NCI-H82 (cell line): ENCODE measurements around the gene TRABD2A.
A peak's percentile ranks its signal among the peaks of the same experiment; 100 is the strongest.

Experiments
- DNase-seq: peaks from one replicate; lab custom pipeline; 2025; lab: John Stamatoyannopoulos, UW

TRABD2A gene

GRCh38 chr2:84849271-84849952 is 31.5 kb downstream of the TRABD2A start:
- DNase-seq: no peak

GRCh38 chr2:84847326-84848050 is 33.4 kb downstream of the TRABD2A start:
- DNase-seq: no peak

GRCh38 chr2:84846741-84847142 is 34.1 kb downstream of the TRABD2A start:
- DNase-seq: no peak

- peak; percentile 83 for DNase-seq
Observed at GRCh38 chr2:84846041-84846663, 34.7 kb downstream of the TRABD2A start.

- no peak for DNase-seq
Observed at GRCh38 chr2:84844141-84844540, 36.7 kb downstream of the TRABD2A start.

- no peak for DNase-seq
Observed at GRCh38 chr2:84841577-84841976, 39.3 kb downstream of the TRABD2A start.

- no peak for DNase-seq
Observed at GRCh38 chr2:84840306-84840705, 40.6 kb downstream of the TRABD2A start.

DNA sequence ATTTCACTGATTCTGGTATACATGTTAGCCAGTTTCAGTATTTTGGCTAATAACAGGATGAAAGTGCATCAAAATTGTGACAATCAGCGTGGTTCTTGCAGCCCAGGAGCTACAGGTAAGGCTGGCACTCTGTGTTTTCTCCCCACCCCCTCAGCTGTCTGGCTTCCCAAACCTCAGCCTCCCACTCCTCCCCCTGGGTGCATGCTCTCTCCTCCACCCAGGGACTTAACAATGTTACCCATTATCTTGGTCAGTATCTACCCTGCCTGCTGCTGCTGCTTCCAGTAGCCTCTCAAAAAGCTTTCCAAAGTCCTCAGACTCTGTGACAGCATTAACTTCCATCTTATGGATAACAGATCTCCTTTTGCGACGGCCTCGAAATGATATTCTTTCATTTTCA is 41.0 kb downstream of the TRABD2A start:
- no peak for DNase-seq

- no peak for DNase-seq
Observed at GRCh38 chr2:84838434-84839145, 42.3 kb downstream of the TRABD2A start.

GRCh38 chr2:84836215-84836614 is 44.7 kb downstream of the TRABD2A start:
- DNase-seq: no peak

DNA sequence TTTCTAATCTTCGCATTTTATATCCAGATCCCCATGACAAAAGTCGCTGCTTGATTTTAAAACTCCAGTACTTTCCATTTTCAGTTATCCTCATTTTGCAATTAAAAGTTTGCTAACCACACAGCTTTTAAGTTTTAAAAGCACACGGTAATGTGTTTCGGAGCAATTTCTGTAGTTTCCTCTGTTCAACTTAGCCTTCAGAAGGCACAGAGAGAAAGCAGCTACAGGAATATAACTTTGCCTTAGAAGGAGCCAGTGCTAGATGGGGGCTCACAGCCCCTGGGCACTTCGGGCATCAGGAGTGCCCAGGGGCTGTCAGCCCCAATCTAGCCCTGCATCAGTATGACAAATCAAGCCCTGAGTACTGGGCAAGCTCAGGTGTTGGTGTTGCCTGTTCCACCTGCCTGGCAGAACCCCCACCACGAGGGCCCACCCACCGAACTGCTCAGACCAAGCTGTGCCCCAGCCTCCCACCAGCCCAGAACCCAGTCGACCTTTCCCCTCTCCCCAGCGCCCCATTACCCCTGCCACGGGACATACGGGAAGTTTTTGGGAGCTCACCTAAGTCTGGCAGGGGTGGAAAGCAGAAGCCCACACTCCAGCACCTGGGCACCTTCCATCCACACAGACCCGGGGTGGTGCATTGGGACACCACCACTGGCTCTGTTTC is 47.3 kb downstream of the TRABD2A start:
- no peak for DNase-seq

DNA sequence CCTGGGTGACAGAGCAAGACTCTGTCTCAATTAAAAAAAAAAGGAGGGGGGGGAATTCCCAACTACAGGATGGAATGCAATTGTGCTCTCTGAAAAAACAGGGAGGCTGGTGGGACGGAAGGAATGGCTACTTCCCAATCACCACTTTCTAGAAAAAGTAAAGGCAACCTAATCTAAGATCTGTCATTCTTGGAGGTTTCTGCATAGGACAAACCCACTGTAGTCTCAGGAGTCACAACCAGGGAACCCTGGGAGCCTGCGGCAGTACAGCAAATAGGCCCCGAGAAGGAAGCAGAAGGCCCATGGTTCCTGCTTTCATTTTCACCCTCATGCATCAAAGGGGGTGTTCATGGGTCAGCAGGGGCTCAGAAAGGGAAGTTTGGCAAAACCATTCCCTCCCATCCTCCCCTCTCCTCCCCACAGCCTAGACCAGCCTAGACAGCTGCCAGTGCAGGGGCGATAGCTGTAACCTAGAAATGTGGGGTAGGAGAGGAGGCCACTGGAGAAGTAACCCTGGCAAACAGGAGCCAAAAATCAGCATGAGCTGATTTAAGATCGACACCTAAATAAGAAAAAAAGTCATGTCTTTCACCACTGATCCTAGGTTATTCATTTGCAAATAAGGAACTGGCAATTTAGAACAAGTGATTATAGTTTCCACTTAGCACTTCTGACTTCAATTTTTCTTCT is 48.0 kb downstream of the TRABD2A start:
- DNase-seq: no peak

DNA sequence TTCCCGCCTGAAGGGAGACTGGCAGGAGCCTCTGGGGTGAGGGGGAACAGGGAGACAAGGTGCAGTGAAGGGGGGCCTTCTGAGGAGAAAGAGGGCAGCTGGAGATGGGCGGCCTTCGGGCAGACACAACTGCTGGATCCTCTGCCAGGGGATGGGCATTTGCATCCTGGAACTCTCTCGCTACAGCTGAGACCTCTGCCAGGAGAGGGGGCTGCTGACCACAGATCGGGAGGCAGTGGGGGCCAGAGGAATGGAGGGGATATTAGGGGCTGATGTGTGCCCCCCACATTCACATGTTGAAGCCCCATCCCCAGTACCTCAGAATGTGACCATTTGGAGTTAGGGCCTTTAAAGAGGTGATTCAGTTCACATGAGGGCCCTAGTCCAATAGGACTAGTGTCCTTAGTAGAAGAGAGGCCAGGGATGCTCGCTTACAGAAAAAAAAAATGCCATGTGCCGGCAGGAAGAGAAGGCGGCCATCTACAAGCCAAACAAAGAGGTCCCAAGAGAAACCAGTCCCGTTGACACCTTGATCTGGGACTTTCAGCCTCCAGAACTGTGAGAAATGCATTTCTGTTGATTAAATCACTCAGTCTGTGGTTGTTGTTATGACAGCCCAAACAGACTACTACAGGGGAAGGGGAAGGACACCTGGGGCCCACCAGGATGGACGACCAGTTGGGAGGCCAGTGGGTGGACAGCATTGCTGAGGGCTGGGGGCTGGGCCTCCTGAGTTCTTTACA is 50.0 kb downstream of the TRABD2A start:
- DNase-seq: no peak

DNA sequence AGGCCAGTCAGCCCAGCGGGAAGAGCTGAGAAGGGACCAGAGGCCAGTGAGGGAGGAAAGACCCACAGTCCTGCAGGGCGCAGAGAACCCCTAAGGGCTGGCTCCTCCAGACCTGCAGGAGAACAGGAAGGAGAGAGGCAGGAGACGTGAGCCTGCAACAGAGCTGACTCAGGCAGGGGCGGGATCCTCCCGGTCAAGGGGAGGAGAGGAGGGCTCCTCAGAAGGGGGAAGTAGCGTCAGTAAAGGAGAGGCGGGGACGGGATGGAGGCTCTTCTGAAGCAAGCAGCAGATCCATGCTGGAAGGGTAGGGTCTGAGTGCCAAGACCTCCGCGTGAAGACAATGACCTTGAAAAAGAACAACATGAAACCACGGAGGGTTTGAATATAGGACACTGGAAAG is 50.8 kb downstream of the TRABD2A start:
- DNase-seq: no peak

DNA sequence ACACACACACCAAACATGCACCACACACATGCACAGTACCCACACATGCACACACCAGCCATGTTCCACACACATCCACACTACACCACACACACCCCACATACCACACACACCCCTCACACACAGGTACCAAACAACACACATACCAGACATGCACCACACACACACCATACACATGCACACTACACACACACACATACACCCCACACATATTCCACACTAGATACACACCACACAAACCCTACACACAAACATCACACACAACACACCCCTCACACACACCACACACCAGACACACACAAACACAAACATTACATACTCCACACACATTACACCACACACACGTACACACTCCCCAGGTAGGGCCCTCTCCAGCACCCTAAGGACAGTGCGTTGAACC is 51.2 kb downstream of the TRABD2A start:
- DNase-seq: no peak

GRCh38 chr2:84827978-84828575 is 52.8 kb downstream of the TRABD2A start:
- DNase-seq: no peak

DNA sequence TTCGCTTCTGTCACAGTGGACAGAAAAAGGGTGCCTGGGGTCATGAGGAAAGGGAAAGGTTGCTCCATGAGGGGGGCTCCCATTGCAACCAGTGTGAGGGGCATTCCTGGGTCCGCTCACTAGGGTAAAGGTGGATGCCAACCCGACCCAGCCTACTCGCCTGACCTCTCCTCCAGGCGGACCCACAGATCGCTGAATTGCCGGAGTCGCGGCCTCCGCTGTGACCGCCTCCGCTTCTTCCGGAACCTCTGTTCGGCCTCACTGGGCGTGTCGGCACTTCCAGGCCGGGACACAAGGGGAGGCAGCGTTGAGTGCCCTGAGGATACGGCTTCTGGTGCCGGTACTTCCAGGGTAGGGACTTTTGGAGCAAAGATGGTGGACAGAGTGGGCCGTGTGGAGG is 57.1 kb downstream of the TRABD2A start:
- DNase-seq: no peak

- DNase-seq: no peak
Observed at GRCh38 chr2:84823229-84823628, 57.7 kb downstream of the TRABD2A start.

DNA sequence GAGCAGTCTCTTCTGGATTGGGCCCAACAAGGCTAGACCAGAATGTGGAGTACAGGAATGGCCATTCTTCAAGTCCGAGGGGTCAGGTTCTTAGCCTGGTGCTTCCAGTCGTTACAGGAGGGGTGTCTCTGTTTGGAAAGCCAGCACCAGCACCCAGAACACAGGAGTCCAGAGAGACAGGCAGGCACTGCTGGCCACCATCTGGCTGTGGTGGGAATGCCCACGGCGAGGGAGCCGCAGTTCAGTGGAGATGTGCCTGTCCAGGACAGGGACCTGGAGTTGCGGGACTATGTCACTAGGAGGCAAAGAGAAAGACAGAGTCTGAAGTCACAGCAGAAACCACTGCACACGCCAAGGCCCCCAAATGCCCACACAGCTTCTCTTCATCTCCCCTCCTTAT is 59.1 kb downstream of the TRABD2A start:
- no peak for DNase-seq

DNA sequence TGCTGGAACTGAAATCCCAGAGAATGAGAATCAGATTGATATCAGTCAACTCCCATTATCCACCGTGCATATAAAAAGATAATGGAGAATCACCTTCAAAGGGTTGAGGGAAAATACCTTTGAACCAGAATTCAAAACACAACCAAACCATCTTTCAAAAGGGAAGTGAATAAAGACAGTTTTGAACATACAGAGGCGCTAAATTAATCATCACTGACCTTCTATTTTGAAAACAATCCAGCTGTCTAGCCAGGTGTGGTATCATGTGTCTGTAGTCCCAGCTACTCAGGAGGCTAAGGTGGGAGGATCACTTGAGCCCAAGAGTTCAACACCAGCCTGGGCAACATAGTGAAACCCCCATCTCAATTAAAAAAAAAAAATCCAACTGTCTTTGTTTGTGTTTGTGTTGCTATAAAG is 63.6 kb downstream of the TRABD2A start:
- DNase-seq: no peak
